Endothelial cell of umbilical vein (primary cell): ENCODE results near the gene SLAMF8.

ENCODE experiments used
- POLR2A ChIP-seq: IDR thresholded peaks from 2 replicates; pipeline ENCODE4 v1.6.1; 2012; ENCODE audit warnings: low read depth, mild to moderate bottlenecking, control low read depth, low read length
- TF ChIP-seq, protein P1 (sequence below), 2 donors: IDR thresholded peaks; 1 replicate in 1 of 2; 2 replicates in 1 of 2; pipeline ENCODE4 v1.5.1; 2011; ENCODE audit warnings: low read length in 2 of 2, mild to moderate bottlenecking in 2 of 2, moderate library complexity in 2 of 2, control low read depth in 1 of 2, inconsistent platforms in 1 of 2, low read depth in 1 of 2; ENCODE audit not compliant: insufficient read depth in 1 of 2; ENCODE audit errors: extremely low read depth in 1 of 2

DNA sequence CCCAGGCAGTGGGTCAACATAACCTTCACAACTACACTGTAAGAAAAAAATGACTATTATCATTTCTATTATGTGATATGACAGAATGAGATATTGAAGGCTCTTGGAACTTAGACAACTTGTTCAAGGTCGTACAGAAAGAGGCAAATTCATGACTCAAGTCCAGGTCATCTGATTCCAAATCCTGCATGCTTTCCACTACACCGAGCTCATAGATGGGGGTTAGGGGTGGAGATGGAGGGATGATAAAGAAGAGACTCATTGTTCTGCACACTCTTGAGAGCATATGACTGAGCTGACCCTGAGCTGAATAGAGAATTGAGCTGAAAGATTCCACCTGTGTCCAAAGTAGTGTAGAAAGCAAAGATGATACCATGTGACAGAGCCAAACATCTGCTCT is 21.7 kb upstream of the SLAMF8 start:
- TF ChIP-seq, protein P1, sequence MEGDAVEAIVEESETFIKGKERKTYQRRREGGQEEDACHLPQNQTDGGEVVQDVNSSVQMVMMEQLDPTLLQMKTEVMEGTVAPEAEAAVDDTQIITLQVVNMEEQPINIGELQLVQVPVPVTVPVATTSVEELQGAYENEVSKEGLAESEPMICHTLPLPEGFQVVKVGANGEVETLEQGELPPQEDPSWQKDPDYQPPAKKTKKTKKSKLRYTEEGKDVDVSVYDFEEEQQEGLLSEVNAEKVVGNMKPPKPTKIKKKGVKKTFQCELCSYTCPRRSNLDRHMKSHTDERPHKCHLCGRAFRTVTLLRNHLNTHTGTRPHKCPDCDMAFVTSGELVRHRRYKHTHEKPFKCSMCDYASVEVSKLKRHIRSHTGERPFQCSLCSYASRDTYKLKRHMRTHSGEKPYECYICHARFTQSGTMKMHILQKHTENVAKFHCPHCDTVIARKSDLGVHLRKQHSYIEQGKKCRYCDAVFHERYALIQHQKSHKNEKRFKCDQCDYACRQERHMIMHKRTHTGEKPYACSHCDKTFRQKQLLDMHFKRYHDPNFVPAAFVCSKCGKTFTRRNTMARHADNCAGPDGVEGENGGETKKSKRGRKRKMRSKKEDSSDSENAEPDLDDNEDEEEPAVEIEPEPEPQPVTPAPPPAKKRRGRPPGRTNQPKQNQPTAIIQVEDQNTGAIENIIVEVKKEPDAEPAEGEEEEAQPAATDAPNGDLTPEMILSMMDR (IDR thresholded peaks at IDR 0.05; ENCODE audit: extremely low read depth in 1 of 2, insufficient read depth in 1 of 2, low read depth in 1 of 2, low read length in 2 of 2): no peak
- no peak for TF ChIP-seq POLR2A
